Motor neuron (in vitro differentiated cells): ENCODE results near the gene ECE2. TPM values are rescaled to one million over a fixed set of nuclear protein-coding genes. Genes with fewer than 3 reads are reported as not detected.
A peak's percentile ranks its signal among the peaks of the same experiment; 100 is the strongest.

ENCODE experiments used
- ATAC-seq, 8 experiments: fragments of 200-7000 bp; cut with Tn5 transposase; replicated peaks in 6 of 8; 2 replicates each; pipeline ENCODE4 v1.8.0; 2021; ENCODE audit warnings: mild to moderate bottlenecking in 8 of 8, moderate library complexity in 8 of 8
- H3K27ac ChIP-seq, 2 donors: fragments of 250-450 bp; sonication (Bioruptor Pico); 2 replicates each; pipeline ENCODE4 v1.9.0; 2021; ENCODE audit warnings: antibody characterized with exemption in 2 of 2, mild to moderate bottlenecking in 2 of 2, moderate library complexity in 1 of 2
- H3K4me1 ChIP-seq, 2 donors: fragments of 250-450 bp; sonication (Bioruptor Pico); replicated peaks in 1 of 2; 2 replicates each; pipeline ENCODE4 v1.6.1; 2021; ENCODE audit warnings: antibody characterized with exemption in 2 of 2, mild to moderate bottlenecking in 2 of 2, moderate library complexity in 1 of 2
- H3K4me3 ChIP-seq, 5 donors: fragments of 250-450 bp; sonication (Bioruptor Pico); 2 replicates each; pipeline ENCODE4 v1.9.0; 2021; ENCODE audit warnings: antibody characterized with exemption in 5 of 5, mild to moderate bottlenecking in 5 of 5, moderate library complexity in 4 of 5
- WGBS, 10 experiments: fragments of 450-650 bp; shearing (Covaris generic); methylation state at CpG; one replicate each; pipeline ENCODE4 v1.0.0; 2022; 5-methylcytosine and 5-hydroxymethylcytosine counted together
- in situ Hi-C, 9 experiments: fragments of 400-800 bp; cut with MboI; loops; one replicate each; pipeline ENCODE4 v1.15.0; 2021; ENCODE audit warnings: low sequenced_read_pairs in 9 of 9, low pct_unique_long_range_greater_than_20kb in 2 of 9; ENCODE audit not compliant: unreplicated experiment in 9 of 9
- total RNA-seq, 8 experiments: library from RNA; unstranded; fragments of 300-600 nt; gene quantifications; 2 replicates each; pipeline versions ENCODE4 v1.2.3 to v1.2.4, GENCODE V29; 2022

The ECE2 gene
- total RNA-seq, 8 experiments from 2014 or later = 0.05 to 1.1 (median 0.46) TPM; not detected in 1

DNA sequence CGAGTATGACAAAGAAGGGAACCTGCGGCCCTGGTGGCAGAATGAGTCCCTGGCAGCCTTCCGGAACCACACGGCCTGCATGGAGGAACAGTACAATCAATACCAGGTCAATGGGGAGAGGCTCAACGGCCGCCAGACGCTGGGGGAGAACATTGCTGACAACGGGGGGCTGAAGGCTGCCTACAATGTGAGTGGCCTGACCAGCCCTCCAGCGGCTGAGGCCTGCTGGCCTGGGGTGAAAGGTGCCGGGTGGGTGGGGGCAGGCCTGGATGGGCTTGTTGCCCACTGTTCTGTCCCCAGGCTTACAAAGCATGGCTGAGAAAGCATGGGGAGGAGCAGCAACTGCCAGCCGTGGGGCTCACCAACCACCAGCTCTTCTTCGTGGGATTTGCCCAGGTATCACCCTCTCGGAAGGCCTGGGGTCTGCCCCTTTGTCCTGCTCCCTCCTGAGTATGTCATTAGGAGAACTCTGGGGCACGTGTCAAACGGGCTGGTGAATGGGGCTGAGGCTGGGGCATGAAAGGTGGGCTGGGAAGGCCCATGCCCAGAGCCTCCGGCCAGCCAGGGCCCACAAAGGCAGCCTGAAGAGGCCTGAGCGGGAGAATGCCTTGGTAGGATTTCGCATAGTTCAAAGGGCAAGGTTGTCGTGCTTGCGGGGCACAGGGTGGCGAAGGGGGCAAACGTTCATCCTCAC lies 15.4 kb downstream of the ECE2 start:
- 67 to 100% (median 80%) methylated on average over 1 to 2 of the region's 22 CpGs; no CpG with 5 or more reads in 7 of the 10 experiments for WGBS, 10 experiments
- no peaks in the 10 kb centered on the region for H3K4me1 ChIP-seq
- no peak overlapping the region for H3K4me3 ChIP-seq
- in situ Hi-C loops = loop anchor here in 1 of 9 experiments (25.0 kb wide), 2 partner anchors 279 to 379 kb away; partner anchors contain the start of gene ABCC5
- H3K27ac ChIP-seq = no peak overlapping the region
- no peak for ATAC-seq

DNA sequence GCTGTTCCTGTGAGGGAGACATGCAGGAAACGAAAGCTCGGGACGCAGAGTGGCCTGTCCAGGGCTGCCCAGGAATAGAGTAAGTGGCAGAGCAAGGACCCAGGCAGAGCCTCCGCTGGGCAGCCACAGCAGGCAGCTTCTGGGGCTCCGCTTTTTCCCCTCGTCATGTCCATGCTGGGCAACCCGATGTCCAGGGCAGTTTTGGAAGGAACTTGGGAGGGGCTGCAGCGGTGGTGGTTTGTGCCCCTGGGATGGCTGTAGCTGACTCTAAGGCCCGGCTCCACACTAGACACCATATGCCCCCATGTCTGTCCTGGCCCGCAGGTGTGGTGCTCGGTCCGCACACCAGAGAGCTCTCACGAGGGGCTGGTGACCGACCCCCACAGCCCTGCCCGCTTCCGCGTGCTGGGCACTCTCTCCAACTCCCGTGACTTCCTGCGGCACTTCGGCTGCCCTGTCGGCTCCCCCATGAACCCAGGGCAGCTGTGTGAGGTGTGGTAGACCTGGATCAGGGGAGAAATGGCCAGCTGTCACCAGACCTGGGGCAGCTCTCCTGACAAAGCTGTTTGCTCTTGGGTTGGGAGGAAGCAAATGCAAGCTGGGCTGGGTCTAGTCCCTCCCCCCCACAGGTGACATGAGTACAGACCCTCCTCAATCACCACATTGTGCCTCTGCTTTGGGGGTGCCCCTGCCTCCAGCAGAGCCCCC lies 16.1 kb downstream of the ECE2 start:
- Histone ChIP-seq H3K4me1 (no peaks in the 10 kb centered on the region), H3K4me3 (no peak overlapping the region), H3K27ac (no peak overlapping the region)
- in situ Hi-C loops = loop anchor here in 1 of 9 experiments (25.0 kb wide), 2 partner anchors 280 to 380 kb away; partner anchors contain the start of gene ABCC5
- 40 to 100% (median 83%) methylated on average over 1 to 2 of the region's 21 CpGs; no CpG with 5 or more reads in 5 of the 10 experiments for WGBS, 10 experiments
- ATAC-seq = no peak

DNA sequence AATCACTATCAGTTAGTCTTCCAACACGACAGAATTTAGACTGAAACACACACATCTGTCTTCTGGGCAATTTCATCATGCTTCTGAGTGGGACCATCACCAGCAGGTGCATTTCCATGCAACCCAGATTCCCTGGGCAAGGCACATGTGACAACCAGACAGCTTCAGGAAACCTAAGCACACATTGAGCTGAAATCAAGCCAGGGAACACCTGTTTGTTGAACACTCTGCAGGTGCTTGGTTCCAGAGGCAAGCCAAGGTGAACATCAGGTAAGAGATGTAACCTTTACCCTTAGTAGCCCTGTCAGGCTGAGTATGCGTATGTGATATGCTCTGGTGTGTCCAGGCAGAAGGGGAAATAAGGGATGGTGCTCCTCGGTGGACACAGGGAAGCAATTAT lies 19.9 kb downstream of the ECE2 start:
- H3K4me3 ChIP-seq = no peak overlapping the region
- no peak for ATAC-seq
- peaks cover 5 to 10% of the 10 kb centered on the region in 2 donors for H3K4me1 ChIP-seq
- no peak overlapping the region for H3K27ac ChIP-seq
- 0 to 53% (median 23%) methylated on average over 1 to 3 of the region's 3 CpGs; no CpG with 5 or more reads in 2 of the 10 experiments for WGBS, 10 experiments
- in situ Hi-C loops = loop anchor here in 1 of 9 experiments (25.0 kb wide), 2 partner anchors 283 to 383 kb away; partner anchors contain the start of gene ABCC5

DNA sequence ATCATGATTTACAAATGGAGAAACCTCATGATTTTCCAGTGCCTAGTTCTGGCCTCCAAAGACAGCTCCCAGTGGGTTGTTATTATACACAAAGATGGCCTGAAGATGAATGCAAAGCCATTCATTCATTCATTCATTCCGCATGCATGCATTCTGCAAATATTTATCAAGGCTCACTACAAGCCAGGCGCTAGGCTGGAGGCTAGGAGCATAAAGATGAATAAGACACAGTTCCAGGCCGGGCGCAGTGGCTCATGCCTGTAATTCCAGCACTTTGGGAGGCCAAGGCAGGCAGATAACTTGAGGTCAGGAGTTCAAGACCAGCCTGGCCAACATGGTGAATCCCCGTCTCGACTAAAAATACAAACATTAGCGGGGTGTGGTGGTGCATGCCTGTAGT lies 20.8 kb downstream of the ECE2 start:
- no peak for ATAC-seq
- H3K27ac ChIP-seq = no peak overlapping the region
- in situ Hi-C loops = loop anchor here in 1 of 9 experiments (25.0 kb wide), 2 partner anchors 284 to 384 kb away; partner anchors contain the start of gene ABCC5
- WGBS, 10 experiments = 65 to 100% (median 85%) methylated on average over 1 to 6 of the region's 7 CpGs; no CpG with 5 or more reads in 1 of the 10 experiments
- peaks cover 5 to 11% of the 10 kb centered on the region in 2 donors for H3K4me1 ChIP-seq
- no peak overlapping the region for H3K4me3 ChIP-seq

DNA sequence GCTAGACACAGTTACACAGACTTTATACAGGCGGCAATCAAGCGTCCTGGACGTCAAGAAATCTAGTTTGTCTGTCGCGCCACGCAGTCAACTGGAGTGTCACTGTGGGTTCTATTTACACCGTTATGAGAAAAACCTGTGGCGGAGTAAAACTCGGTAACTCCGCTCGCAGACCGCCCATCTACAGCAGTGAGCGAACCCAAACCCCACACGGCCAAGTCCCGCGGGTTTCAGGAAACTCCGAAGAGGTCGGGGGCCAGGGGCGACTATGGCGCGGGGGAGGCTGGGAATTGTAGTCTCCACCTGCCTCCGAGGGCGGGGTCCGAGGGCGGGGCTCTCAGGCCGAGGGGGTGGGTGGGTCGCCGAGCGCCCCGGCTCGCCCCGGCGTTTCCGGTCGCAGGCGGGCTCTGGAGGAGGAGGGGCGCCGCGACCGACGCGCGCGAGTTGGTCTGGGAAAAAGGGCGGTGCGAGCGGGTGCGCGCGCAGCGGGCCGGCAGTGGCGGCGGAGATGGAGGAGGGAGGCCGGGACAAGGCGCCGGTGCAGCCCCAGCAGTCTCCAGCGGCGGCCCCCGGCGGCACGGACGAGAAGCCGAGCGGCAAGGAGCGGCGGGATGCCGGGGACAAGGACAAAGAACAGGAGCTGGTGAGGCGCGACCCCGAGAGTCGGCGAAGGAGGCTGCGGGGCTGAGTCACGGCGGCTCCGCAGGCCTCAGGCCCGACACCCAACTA lies 23.1 kb downstream of the ECE2 start, which contains the start of gene PSMD2:
PSMD2 (plus strand) TSS at position 483 of the 729 bp plus-strand sequence; CDS start at position 509, 26 bp downstream.
- in situ Hi-C loops = loop anchor here in 1 of 9 experiments (25.0 kb wide), 2 partner anchors 287 to 387 kb away; partner anchors contain the start of gene ABCC5
- 0 to 6% (median 0%) methylated on average over 3 to 6 of the region's 78 CpGs; no CpG with 5 or more reads in 6 of the 10 experiments for WGBS, 10 experiments
- Histone ChIP-seq H3K4me3 (peak within 1 kb of the TSS; percentile 58 to 86 (median 73)), H3K27ac (peak within 1 kb of the TSS; percentile 67 to 72), H3K4me1 (peaks cover 5 to 11% of the 10 kb centered on the region in 2 donors)
- peak; percentile 92 to 97 (median 95) for ATAC-seq

DNA sequence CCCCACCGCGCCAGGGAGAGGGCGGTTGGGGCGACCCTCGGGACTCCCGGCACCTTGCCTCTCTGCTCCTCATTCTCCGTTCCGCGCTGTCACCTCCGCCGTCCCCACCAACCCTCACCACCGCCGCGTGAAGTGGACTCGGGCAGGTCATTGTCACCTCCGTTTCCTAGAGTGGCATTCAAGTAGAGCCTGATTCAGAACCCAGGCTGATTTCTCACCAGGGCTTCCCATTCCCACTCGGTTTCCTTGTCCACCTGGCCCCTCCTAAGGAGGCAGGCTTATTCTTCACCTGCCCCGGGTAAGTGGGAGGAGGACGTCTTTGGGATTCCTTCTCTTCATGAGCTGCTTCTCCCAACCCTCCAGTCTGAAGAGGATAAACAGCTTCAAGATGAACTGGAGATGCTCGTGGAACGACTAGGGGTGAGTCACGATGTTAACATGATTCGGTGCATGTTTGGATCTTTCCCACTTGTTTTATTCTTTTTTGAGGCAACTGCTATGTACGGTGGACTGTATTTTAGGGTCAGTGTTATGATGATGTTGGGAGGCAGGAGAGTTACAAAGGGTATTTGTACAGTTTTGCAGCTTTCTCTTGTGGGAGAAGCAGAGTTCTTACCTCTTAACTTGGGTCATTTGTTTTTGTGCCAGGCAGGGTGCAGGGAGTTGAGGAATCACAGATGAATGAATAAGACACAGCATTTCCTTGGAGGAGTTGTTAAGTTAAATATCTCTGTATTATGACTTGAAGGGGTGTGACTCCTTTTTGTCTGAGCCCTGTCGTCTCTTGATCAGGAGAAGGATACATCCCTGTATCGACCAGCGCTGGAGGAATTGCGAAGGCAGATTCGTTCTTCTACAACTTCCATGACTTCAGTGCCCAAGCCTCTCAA lies 23.9 kb downstream of the ECE2 start:
- Histone ChIP-seq H3K4me3 (peak overlapping the region; percentile 58 to 86 (median 73)), H3K27ac (peak overlapping the region; percentile 67 to 72), H3K4me1 (peaks cover 5 to 11% of the 10 kb centered on the region in 2 donors)
- in situ Hi-C loops = loop anchor here in 1 of 9 experiments (25.0 kb wide), 2 partner anchors 287 to 387 kb away; partner anchors contain the start of gene ABCC5
- ATAC-seq = peak in 2 of 8 experiments; percentile 13 to 18
- 0 to 100% (median 25%) methylated on average over 1 to 12 of the region's 29 CpGs; no CpG with 5 or more reads in 2 of the 10 experiments for WGBS, 10 experiments

DNA sequence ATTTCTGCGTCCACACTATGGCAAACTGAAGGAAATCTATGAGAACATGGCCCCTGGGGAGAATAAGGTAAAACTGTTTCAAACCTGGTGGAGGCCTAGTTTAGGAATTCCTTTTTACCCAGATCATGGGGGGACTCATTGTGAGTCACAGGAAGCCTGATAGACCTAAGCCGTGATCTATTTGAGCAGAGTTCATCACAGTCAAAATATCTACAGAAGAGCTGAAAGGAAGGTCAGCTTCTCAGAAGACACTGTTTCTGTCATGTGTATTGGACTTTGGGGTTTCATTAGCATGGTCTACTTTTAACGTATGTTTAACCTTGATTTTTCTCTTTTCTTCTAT lies 24.5 kb downstream of the ECE2 start:
- 0 to 100% (median 72%) methylated on average over 1 to 3 of the region's 3 CpGs for WGBS, 10 experiments
- Histone ChIP-seq H3K27ac (no peak overlapping the region), H3K4me3 (peak overlapping the region in 4 of 5 donors; percentile 61 to 86 (median 77)), H3K4me1 (peaks cover 5 to 11% of the 10 kb centered on the region in 2 donors)
- no peak for ATAC-seq
- in situ Hi-C loops = no loop called here

DNA sequence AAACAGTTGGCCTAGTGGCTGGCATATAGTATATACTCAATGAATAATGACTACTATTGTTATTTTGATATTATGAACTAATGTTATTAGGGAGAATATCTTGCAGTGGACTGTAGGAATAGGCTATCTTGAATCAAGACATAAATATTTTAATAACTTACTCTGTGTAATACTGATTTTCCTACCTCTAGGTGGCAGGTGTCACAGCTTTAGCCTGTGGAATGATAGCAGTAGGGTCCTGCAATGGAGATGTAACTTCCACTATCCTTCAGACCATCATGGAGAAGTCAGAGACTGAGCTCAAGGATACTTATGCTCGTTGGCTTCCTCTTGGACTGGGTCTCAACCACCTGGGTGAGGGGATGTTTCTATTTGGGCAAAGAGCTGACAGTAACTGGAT lies 29.8 kb downstream of the ECE2 start:
- Histone ChIP-seq H3K27ac (no peak overlapping the region), H3K4me1 (peaks cover 0 to 3% of the 10 kb centered on the region in 2 donors), H3K4me3 (no peak overlapping the region)
- 43 to 100% (median 75%) methylated on average over 1 of the region's 1 CpG; no CpG with 5 or more reads in 5 of the 10 experiments for WGBS, 10 experiments
- peak in 6 of 8 experiments; percentile 30 to 81 (median 49) for ATAC-seq
- in situ Hi-C loops = no loop called here

DNA sequence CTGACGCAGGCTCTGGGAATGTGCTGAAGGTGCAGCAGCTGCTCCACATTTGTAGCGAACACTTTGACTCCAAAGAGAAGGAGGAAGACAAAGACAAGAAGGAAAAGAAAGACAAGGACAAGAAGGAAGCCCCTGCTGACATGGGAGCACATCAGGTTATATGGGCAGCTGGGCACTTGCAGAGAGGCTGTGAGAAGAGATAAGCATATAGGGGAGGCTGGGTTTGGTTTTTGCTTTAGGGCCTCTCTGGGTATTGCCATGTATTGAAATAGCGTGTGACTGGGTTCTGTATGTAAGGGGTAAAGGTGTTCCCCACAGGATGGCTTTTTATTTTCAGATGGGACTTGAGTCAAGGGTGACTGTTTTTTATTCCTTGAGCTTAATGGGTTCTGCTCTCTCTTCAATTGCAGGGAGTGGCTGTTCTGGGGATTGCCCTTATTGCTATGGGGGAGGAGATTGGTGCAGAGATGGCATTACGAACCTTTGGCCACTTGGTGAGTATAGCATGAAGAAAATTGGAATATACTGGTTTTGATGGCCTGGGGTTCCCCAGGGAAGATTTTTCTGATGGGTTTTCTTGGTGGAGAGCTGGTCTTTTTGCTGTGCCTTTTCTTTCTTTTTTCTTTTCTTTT lies 30.6 kb downstream of the ECE2 start:
- no peak overlapping the region for H3K4me3 ChIP-seq
- no peaks in the 10 kb centered on the region for H3K4me1 ChIP-seq
- 62 to 100% (median 93%) methylated on average over 1 to 4 of the region's 4 CpGs; no CpG with 5 or more reads in 3 of the 10 experiments for WGBS, 10 experiments
- no peak overlapping the region for H3K27ac ChIP-seq
- in situ Hi-C loops = no loop called here
- no peak for ATAC-seq

DNA sequence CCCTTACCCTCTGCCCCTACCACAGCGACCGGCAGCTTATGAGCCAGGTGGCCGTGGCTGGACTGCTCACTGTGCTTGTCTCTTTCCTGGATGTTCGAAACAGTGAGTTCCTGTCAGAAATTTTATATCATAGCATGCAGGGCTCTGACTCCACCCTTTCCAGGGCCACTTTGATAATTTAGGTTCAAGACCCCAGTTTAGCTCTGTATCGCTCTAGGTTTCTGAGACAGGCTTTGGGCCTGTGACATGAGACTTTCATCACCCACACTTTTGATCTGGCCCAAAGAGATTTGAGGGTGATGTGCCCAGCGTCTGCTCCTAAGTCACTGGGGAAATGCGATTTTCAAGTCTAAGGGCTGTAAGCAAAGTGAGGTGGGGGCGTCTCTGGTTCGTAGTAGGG lies 32.1 kb downstream of the ECE2 start:
- 87 to 100% (median 94%) methylated on average over 1 to 6 of the region's 9 CpGs; no CpG with 5 or more reads in 5 of the 10 experiments for WGBS, 10 experiments
- Histone ChIP-seq H3K27ac (no peak overlapping the region), H3K4me3 (no peak overlapping the region), H3K4me1 (no peaks in the 10 kb centered on the region)
- no peak for ATAC-seq
- in situ Hi-C loops = no loop called here

DNA sequence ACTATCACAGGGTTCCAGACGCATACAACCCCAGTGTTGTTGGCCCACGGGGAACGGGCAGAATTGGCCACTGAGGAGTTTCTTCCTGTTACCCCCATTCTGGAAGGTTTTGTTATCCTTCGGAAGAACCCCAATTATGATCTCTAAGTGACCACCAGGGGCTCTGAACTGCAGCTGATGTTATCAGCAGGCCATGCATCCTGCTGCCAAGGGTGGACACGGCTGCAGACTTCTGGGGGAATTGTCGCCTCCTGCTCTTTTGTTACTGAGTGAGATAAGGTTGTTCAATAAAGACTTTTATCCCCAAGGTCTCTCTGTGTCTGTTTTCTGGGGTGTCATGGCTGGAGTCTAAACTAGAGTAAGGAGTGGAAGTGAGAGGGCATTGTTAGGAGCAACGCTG lies 32.9 kb downstream of the ECE2 start:
- in situ Hi-C loops = no loop called here
- no peak overlapping the region for H3K4me3 ChIP-seq
- H3K27ac ChIP-seq = no peak overlapping the region
- no peaks in the 10 kb centered on the region for H3K4me1 ChIP-seq
- peak in 2 of 8 experiments; percentile 10 to 19 for ATAC-seq
- 76 to 100% (median 95%) methylated on average over 1 to 3 of the region's 7 CpGs; no CpG with 5 or more reads in 4 of the 10 experiments for WGBS, 10 experiments
